Measurements from ENCODE around the gene TOM1L2.

Gene TOM1L2

GRCh38 chr17:17835415-17836249, 136.6 kb downstream of the TOM1L2 start:
- no peak for TF ChIP-seq CTCF (IDR thresholded peaks at IDR 0.05; ENCODE audit: low read depth, low read length)
- DNase-seq (ENCODE audit: extremely low read depth, low read depth): no peak

GRCh38 chr17:17834974-17835373, 137.2 kb downstream of the TOM1L2 start:
- no peak for DNase-seq (ENCODE audit: extremely low read depth, low read depth)
- no peak for TF ChIP-seq CTCF (IDR thresholded peaks at IDR 0.05; ENCODE audit: low read depth, low read length)

- no peak for TF ChIP-seq CTCF (IDR thresholded peaks at IDR 0.05; ENCODE audit: low read depth, low read length)
- no peak for DNase-seq (ENCODE audit: extremely low read depth, low read depth)
These were observed 138.4 kb downstream of the TOM1L2 start for GRCh38 chr17:17833658-17834357.

- no peak for DNase-seq (ENCODE audit: extremely low read depth, low read depth)
- no peak for TF ChIP-seq CTCF (IDR thresholded peaks at IDR 0.05; ENCODE audit: low read depth, low read length)
These were observed 140.2 kb downstream of the TOM1L2 start for GRCh38 chr17:17832032-17832363.

- no peak for DNase-seq (ENCODE audit: extremely low read depth, low read depth)
- no peak for TF ChIP-seq CTCF (IDR thresholded peaks at IDR 0.05; ENCODE audit: low read depth, low read length)
These were observed 140.8 kb downstream of the TOM1L2 start for GRCh38 chr17:17831208-17832031.

- TF ChIP-seq CTCF (IDR thresholded peaks at IDR 0.05; ENCODE audit: low read depth, low read length): no peak
- DNase-seq (ENCODE audit: extremely low read depth, low read depth): no peak
These were observed 141.4 kb downstream of the TOM1L2 start for GRCh38 chr17:17830740-17831207.

GRCh38 chr17:17830269-17830567, 142.0 kb downstream of the TOM1L2 start:
- no peak for TF ChIP-seq CTCF (IDR thresholded peaks at IDR 0.05; ENCODE audit: low read depth, low read length)
- DNase-seq (ENCODE audit: extremely low read depth, low read depth): no peak
